Parathyroid adenoma (tissue), 2 donors: ENCODE data around the gene NIBAN1.

ENCODE experiments used
- H2AFZ ChIP-seq: fragments of 300-600 bp; sonication (generic); one replicate; pipeline ENCODE4 v1.7.0; 2017; ENCODE audit warnings: antibody characterized with exemption, mild to moderate bottlenecking
- H3K27ac ChIP-seq: fragments of 300-600 bp; sonication (generic); one replicate; pipeline ENCODE4 v1.7.0; 2017
- H3K27me3 ChIP-seq: fragments of 300-600 bp; sonication (generic); one replicate; pipeline ENCODE4 v1.7.0; 2017; ENCODE audit warnings: low read length; ENCODE audit not compliant: control insufficient read depth, insufficient read depth
- H3K36me3 ChIP-seq: fragments of 300-600 bp; sonication (generic); one replicate; pipeline ENCODE4 v1.7.0; 2017; ENCODE audit warnings: low read length; ENCODE audit not compliant: control insufficient read depth, insufficient read depth
- H3K4me1 ChIP-seq: fragments of 300-600 bp; sonication (generic); one replicate; pipeline ENCODE4 v1.7.0; 2017; ENCODE audit warnings: control low read depth
- H3K4me2 ChIP-seq: fragments of 300-600 bp; sonication (generic); one replicate; pipeline ENCODE4 v1.7.0; 2017; ENCODE audit warnings: low read length
- H3K4me3 ChIP-seq: fragments of 300-600 bp; sonication (generic); one replicate; pipeline ENCODE4 v1.7.0; 2017; ENCODE audit warnings: low read depth, low read length
- H3K79me2 ChIP-seq: fragments of 300-600 bp; sonication (generic); one replicate; pipeline ENCODE4 v1.7.0; 2017; ENCODE audit warnings: control low read depth
- H3K9ac ChIP-seq: fragments of 300-600 bp; sonication (generic); one replicate; pipeline ENCODE4 v1.7.0; 2017; ENCODE audit warnings: mild to moderate bottlenecking
- H3K9me3 ChIP-seq: fragments of 300-600 bp; sonication (generic); one replicate; pipeline ENCODE4 v1.7.0; 2017; ENCODE audit warnings: low read length; ENCODE audit not compliant: control insufficient read depth
- CTCF ChIP-seq: fragments of 300-600 bp; sonication (generic); IDR thresholded peaks from one replicate; pipeline ENCODE4 v1.7.0; 2017; ENCODE audit warnings: antibody characterized with exemption, mild to moderate bottlenecking
- donor health status: primary hyperparathyroidism.

The NIBAN1 gene

GRCh38 chr1:184947497-184948256 lies 26.6 kb downstream of the NIBAN1 start:
- no peaks in the 10 kb centered on the region for H3K9me3 ChIP-seq
- H3K9ac ChIP-seq = no peak overlapping the region
- H3K4me3 ChIP-seq = no peak overlapping the region
- TF ChIP-seq CTCF = no peak
- no peaks in the 10 kb centered on the region for H3K36me3 ChIP-seq
- H2AFZ ChIP-seq = no peak overlapping the region
- H3K79me2 ChIP-seq = no peaks in the 10 kb centered on the region
- no peak overlapping the region for H3K27ac ChIP-seq
- no peaks in the 10 kb centered on the region for H3K4me1 ChIP-seq
- no peaks in the 10 kb centered on the region for H3K27me3 ChIP-seq
- H3K4me2 ChIP-seq = no peak overlapping the region

GRCh38 chr1:184945678-184946412 lies 28.5 kb downstream of the NIBAN1 start:
- H2AFZ ChIP-seq = no peak overlapping the region
- no peaks in the 10 kb centered on the region for H3K4me1 ChIP-seq
- H3K27ac ChIP-seq = no peak overlapping the region
- no peaks in the 10 kb centered on the region for H3K9me3 ChIP-seq
- H3K36me3 ChIP-seq = no peaks in the 10 kb centered on the region
- H3K27me3 ChIP-seq = no peaks in the 10 kb centered on the region
- no peak overlapping the region for H3K4me3 ChIP-seq
- no peak overlapping the region for H3K9ac ChIP-seq
- H3K4me2 ChIP-seq = no peak overlapping the region
- no peaks in the 10 kb centered on the region for H3K79me2 ChIP-seq
- no peak for TF ChIP-seq CTCF

GRCh38 chr1:184945029-184945428 lies 29.3 kb downstream of the NIBAN1 start:
- Histone ChIP-seq H3K36me3 (no peaks in the 10 kb centered on the region), H3K4me3 (no peak overlapping the region), H2AFZ (no peak overlapping the region), H3K4me2 (no peak overlapping the region), H3K27ac (no peak overlapping the region), H3K9ac (no peak overlapping the region), H3K27me3 (no peaks in the 10 kb centered on the region), H3K79me2 (no peaks in the 10 kb centered on the region), H3K9me3 (no peaks in the 10 kb centered on the region), H3K4me1 (no peaks in the 10 kb centered on the region)
- TF ChIP-seq CTCF = no peak

- Histone ChIP-seq H3K27me3 (no peaks in the 10 kb centered on the region), H3K36me3 (no peaks in the 10 kb centered on the region), H3K4me3 (no peak overlapping the region), H3K9me3 (no peaks in the 10 kb centered on the region), H3K4me2 (no peak overlapping the region), H2AFZ (no peak overlapping the region), H3K4me1 (no peaks in the 10 kb centered on the region), H3K79me2 (no peaks in the 10 kb centered on the region), H3K27ac (no peak overlapping the region), H3K9ac (no peak overlapping the region)
- TF ChIP-seq CTCF = no peak
Measured at GRCh38 chr1:184943998-184944397, 30.3 kb downstream of the NIBAN1 start.
